Measurements from ENCODE around the gene EQTN.

GRCh38 chr9:27339661-27340284 lies 42.8 kb upstream of the EQTN start:
- no peak for TF ChIP-seq EZH2 (IDR thresholded peaks at IDR 0.05; ENCODE audit: borderline replicate concordance, low read length)
- no peak for TF ChIP-seq CTCF (conservative IDR thresholded peaks at IDR 0.05 in 1 of 2, IDR thresholded peaks at IDR 0.05 in 1 of 2; ENCODE audit: extremely low read depth in 1 of 2, insufficient read depth in 1 of 2, low read depth in 1 of 2, low read length in 2 of 2)
